GM21528 (cell line): ENCODE results near the gene SLC17A8.

Experiments used
- ATAC-seq: cut with Tn5 transposase; IDR thresholded peaks from one replicate; pipeline ENCODE4 v1.9.1; 2021; ENCODE audit warnings: mild to moderate bottlenecking, moderate library complexity; ENCODE audit not compliant: unreplicated experiment, low FRiP score

The SLC17A8 gene

DNA sequence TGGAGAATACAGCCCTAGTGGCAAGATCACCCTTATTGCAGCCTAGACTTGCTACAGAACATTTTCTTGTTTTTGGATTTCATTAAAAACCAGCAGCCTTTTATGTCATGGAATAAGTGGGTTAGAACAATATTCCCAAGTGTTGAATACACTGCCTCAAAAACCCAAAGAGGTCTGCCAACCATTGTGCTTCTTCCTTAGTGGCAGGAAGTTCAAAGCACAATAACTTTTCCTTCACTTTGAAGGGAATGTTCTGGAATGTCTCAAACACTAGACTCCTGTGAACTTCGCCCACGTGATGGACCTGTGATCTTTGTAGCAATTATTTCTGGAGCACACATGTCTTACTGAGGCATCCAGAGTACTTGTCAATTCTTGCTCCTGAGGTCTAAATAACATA lies 8.5 kb downstream of the SLC17A8 start:
- no peak for ATAC-seq

DNA sequence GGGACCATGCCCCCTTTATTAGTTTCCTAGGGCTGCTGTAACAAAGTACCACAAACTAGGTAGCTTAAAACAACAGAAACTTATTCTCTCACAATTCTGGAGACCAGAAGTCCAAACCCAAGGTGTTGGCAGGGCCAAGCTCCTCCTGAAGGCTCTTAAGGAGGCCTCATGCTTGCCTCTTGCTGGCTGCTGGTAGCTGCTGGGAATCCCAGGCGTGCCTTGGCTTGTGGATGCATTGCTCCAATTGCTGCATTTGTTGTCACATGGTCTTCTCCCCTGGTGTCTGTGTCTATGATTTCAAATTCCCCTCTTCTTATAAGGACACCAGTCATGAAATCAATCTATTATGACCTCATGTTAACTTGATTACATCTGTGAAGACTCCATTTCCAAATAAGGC lies 11.2 kb downstream of the SLC17A8 start:
- ATAC-seq, result no peak

DNA sequence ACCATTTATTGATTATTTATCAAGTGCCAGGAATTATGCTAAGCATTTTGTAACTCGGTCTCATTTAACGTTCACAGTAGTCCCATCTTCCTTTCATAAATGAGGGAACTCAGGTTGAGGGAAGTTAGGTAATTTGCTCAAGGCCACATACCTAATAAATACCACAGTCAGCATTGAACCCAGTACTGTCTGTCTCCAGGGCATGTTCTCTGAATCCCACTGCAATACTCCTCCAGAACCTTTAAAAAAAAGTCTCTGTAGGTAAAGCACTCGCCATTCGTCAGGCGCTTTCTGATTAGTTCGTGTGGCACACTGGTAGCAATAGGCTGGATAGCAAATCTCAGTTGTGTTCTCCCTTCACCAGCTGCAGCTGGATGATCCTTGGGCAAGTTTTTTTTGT lies 14.3 kb downstream of the SLC17A8 start:
- no peak for ATAC-seq

DNA sequence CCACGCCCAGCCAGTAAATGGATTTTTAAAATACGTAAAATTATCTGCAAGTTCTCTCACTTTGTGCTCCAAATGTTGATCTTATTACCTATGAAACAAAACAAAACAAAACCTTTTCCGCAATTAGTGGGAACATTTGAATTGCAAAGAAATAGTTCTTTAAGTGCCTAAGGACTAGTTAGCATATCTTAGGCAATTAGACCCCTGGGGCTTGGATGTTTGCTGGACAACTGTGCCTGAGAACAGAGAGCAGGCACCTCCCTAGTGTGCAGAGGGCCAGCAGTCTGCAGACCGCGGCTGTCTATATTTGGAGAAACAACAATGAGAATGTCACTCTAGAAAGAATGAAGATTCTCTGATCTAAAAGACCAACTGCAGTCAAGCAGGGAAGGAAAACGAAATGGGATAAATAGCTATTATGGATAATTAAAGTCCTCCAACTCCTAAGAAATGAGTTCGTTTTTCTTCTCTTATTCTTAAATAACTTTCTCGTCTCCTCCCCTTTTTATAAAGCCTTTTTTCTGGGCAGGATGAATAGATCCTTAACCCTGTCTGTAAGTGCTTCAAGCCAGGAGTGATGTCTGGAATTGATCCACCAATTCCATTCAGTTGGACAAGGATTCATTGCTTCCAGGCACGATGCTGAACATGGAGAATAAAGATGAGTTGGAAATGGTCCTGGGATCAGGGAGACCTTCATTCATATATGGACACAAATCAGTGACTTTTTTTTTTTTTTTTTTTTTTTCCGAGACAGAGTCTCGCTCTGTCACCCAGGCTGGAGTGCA lies 16.2 kb downstream of the SLC17A8 start:
- ATAC-seq, result no peak

DNA sequence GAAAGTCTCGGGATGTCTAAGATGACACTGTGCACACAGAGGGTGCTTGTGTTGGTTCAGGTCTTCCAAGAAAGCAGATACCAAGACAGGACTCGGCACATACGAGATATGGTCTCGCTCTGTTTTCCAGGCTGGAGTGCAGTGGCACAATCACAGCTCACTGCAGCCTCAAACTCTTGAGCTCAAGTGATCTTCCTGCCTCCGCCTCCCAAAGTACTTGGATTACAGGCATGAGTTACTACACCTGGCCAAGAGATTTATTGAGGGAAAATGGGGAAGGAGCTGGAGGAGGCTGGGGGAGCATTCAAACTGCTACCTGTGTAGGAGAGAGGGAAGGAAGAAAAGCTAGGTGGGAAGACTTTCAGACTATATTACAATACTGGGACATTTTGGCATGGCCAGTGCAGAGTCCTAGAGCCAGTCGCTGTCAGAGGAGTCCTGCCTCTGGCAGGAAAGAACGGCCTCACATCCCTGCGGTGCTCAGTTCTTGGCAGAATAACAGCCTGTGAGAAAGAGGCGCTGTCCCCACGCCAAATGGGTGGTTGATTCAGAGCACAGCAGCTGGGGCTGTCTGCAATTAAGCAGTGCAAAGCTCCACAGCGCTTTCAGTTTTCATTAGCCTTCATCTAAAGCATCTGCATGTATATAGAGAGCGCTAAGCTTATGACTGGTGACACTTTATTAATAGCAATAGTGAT lies 18.3 kb downstream of the SLC17A8 start:
- ATAC-seq, result no peak

DNA sequence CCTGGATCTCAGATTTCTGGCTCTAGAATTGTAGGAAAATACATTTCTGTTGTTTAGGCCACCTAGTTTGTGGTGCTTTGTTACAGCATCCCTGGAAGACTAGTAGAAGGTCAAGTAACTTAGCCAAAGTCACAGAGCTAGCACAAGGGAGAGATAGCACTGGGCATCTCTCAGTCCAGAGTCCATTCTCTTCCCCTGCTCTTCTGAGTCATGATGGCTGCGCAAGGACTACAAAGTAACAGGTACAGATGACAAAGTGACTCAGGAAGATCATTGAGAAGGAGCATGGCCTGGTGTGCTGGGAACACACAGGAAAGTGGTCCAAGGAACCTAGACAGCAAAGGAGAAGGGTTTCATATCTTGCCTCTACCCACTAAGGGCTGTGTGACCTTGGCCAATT lies 19.3 kb downstream of the SLC17A8 start:
- no peak for ATAC-seq

DNA sequence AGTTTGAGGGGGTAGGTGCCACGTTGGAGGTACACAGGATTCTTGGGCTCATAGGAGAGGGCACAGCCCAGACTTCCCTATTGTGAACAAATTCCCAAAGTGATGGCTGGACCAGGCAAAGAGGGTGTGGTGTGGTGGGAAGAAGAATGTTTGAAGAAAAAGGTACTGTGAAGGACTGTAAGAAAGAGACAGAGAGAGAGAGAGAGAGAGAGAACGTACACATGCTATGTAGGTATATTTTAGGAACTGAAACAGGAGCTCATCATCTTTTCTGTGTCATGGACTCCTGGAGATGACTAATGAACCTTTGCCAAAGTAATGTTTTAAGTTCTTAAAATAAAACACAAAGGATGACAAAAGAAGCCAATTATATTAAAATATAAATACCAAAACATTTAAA lies 24.5 kb downstream of the SLC17A8 start:
- no peak for ATAC-seq

DNA sequence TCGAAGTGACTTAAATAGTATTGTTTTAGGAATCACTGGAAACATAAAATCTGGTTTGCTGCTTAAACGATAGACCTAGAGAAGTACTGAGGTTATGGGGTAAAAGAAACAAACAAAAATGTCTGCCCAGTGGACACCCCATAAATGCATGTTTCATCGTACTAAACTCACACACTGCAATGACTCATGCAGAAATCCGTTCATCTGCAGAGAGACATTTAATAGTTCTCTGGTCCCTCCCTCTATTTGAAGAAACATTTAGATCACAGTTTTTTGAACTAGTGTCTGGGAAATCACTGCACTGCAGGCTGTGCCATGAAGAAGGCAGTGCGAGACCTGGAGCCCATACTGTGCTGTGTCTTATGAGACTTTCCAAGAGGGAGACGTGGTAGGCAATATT lies 25.5 kb downstream of the SLC17A8 start:
- ATAC-seq, result no peak

DNA sequence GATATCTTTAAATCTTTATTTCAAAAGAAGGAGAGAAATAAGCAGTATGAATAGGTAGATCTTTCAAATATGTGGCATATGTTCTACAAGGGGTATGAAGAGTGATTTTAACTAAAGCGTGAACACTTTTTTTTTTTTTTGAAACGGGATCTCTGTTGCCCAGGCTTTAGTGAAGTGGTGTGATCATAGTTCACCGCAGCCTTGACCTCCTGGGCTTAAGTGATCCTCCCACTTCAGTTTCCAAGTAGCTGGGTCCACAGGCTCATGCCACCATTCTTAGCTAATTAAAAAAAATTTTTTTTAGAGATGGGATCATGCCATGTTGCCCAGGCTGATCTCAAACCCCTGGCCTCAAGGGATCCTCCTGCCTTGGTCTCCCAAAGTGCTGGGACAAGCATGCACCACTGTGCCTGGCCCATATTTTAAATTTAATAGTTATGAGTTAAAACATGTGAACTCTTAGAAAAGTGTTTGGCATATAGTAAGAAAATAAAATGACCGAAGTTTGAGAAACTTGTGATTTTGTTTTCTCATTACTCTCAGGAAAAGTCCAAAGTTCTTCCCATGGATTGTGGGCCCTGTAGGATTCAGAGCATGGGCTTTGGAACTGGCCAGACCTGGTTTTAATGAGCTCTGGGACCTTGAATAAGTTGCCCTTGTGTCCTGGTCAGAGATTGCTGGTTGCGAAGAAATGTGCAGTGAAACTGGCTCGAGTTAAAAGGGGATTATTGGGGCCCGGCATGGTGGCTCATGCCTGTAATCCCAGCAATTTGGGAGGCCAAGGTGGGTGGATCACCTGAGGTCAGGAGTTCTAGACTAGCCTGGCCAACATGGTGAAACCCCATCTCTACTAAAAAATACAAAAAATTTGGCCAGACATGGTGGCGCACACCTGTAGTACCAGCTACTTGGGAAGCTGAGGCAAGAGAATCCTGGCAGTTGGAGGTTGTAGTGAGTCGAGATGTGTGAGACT lies 27.0 kb downstream of the SLC17A8 start:
- ATAC-seq, result no peak

DNA sequence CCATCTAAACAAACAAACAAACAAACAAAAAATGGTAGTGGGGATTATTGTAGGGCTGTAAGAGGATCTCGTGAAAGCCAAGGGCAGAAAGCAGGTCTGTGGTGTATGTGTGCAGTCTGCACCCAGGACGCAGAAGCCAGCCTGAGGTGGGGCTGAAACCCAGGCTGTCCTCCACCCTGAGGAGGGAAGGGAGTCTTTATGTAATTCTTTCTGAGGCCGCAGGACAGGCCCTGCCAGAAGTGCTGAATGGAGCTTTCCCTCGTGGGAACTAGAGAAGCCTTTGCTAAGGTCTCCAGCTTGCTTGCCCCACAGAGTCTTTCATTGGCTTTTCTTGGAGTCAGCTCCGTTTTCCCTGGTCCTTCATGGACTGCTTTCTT lies 27.7 kb downstream of the SLC17A8 start:
- ATAC-seq, result no peak

DNA sequence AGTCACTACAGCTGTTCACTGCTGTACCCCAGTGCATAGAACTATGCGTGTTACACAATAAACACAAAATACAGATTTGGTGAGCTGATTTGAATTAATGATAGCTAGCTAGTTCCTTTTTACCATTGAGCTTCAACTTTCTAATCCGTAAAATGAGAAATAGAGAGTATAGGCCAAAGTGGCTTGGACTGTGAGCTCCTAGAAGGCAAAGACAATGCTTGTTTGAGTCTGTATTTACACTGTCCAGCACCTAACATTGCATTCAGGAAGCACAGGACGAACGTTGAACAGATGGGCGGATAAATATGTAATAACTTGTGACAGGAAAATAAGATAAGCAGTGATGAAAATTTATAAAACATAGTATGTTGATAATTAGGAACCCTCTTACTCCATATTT lies 31.5 kb downstream of the SLC17A8 start:
- ATAC-seq, result no peak

DNA sequence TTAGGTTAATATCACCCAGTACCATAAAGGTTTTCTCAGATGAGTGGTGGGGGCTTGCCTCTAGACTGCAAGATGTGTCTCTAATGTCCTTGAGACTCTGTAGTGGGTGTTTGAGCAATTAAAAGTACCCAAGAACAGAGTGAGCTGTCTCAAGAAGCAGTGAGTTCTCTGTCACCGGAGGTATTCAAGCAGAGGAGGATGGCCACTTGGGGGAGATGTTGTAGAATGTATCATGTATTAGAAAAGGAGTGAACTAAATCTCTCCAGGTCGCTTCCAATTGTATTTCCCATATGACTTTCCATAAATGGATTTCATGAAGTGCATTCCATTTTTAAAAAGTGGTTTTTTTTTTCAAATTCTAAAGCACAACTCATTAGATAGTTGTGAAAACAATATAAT lies 35.0 kb downstream of the SLC17A8 start:
- ATAC-seq, result no peak

DNA sequence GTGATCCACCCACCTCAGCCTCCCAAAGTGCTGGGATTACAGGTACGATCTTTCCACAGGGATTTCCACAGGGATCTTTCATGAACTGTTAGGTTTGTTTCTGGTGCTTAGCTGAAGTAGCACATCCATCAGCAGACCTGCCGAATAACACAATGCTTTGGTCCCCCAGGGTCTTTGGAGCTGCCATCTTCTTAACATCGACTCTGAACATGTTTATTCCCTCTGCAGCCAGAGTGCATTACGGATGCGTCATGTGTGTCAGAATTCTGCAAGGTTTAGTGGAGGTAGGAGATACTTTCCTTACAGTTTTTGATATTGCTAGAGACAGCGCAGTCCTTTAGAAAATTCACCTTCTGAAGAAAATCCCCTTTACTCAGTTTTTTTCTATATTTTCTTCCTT lies 36.3 kb downstream of the SLC17A8 start:
- no peak for ATAC-seq

DNA sequence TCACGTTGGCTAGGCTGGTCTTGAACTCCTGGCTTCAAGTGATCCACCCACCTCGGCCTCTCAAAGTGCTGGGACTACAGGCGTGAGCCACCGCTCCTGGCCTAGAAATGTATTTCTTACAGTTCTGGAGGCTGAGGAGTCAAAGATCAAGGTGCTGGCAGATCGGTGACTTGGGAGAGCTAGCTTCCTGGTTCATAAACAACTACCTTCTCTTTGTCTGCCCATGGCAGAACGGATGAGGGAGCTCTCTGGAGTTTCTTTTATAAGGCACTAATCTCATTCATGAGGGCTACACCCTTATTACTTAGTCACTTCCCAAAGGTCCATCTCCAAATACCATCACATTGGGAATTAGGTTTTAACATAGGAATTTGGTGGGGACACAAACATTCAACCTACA lies 38.9 kb downstream of the SLC17A8 start:
- no peak for ATAC-seq

DNA sequence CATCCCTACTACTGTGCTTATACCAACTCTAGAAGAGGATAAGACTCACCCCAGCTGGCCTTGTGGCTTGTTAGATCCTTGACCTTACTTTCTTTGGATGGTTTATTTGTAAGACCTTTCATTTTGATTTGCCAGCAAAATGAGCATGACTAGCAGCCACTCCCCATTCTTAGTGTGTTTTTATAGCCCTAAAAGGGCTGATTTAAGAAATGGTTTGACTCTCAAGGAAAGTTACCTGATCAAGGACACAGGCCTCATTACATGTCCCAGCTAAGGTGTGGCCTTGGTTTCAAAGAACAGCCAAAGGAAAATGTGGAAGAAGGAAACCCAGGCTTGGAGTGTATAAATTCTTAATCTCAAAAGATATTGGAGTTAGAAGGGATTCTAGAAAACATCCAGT lies 41.4 kb downstream of the SLC17A8 start:
- ATAC-seq, result no peak

DNA sequence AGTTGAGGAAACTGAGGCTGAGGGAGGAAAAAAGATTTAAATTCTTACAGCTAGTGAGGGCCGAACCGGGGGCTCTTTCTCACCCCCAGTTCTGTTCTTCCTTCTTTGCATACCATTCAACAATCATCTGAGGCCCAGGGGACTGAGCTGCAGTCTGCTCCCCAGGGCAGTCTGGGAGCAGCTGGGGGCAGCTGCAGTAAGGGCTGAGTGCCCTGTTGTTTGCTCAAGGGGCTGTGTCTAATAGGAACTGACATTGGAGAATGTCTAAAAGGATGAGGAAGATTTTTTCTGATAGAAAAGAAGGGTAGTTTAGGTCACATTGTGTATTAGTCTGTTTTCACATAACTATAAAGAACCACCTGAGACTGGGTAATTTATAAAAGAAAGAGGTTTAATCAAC lies 42.2 kb downstream of the SLC17A8 start:
- ATAC-seq, result no peak

DNA sequence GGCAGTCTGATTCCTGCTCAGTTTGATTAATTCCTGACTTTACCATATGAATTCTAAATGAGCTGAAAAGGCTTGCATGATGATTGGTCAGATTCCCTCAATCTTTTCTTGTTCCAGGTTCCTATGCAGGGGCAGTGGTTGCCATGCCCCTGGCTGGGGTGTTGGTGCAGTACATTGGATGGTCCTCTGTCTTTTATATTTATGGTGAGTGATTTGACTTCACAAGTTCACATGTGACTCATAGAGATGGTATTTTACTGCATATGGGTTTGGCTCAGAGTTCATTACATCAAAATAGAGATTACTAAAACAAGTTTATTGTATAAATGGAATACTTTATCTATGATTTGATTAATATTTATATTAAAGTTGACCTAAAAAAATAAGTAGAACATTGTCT lies 44.8 kb downstream of the SLC17A8 start:
- no peak for ATAC-seq

DNA sequence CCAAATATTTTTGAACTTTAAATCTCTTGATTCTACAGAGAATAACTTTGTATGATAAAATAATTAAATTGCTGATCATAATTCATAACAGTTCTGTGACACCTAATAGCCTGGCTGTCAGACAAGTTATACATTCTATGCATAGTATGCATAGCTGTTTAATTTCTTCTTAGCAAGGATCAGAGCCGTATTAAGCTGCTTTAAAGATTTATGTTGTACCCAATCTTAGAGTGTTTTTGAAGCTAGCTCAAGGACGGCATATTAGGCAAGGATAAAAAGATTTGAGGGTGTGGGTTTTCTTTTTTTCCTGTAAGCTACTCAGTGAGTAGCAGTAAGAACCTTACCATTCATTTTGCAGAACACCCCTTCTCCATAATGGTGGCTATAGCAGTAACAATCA lies 45.9 kb downstream of the SLC17A8 start:
- no peak for ATAC-seq

DNA sequence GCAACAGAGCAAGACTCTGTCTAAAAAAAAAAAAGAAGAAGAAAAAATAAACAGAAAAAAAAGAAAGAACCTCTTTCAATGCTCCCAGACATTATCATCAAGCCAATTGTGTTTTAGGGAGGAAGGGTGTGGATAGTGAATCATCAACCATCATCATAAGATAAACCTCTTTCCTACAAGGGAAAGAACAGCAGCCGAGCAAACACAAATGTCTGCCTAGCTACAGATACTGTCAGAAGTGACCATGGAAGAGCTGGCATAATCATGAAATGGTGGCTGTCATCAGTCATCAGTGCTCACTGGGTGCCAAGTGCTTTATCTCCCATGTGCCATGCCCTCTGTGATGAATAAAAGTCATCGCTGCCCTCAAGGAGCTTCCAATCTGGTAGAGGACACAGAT lies 46.6 kb downstream of the SLC17A8 start:
- ATAC-seq, result no peak

DNA sequence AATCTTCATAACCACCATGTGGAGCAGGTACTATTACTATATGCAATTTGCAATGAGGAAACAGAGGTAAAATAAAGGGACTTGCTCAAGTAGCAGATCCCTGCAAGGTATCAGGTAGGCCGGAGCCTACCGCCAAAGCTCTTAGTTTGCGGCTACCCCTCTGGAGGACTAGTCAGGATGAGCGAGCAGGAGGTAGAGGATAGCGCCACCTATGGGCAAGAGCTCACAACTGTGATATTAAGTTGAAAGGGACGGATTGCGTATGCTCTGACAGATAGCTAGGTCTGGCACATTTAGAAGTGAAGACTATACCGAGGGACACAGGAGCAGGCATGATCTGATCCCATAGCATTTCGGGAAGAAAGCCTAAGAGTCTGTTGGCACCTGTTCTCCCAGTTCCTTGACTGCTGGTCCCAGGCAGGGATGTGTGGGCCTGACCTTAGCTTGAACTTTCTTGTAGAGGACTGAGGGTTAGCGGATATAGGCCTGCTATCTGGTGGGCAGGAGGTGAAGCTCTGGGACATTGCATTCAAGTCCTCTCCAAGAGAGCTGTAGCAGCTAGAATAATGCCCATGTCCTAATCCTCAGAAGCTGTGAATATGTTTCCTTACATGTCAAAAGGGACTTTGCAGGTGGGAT lies 48.0 kb downstream of the SLC17A8 start:
- no peak for ATAC-seq

DNA sequence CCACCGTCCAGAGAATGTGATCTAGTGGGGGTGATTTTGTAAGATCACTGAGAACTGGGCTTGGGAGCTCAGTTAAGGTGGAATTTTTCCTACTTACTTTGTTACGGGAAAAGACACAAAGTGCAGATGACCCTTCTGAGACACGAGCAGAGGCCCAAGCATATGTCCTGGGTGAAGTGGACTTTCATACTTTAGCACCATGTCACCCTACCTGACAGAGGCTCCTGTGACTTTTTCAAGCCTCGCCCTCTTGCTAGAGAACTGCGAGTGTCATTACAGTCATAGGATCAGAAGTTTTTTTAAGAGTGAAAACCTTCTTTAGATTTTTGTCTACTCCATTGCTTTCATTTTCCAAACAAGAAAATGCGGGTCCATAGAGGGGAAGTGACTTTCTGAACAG lies 56.1 kb downstream of the SLC17A8 start:
- no peak for ATAC-seq
